SJSA1 (cell line): ENCODE results near the gene WDR27. TPM values are rescaled to one million over a fixed set of nuclear protein-coding genes. Genes with fewer than 3 reads are reported as not detected.

Source experiments
- DNase-seq, 2 experiments: peaks; one replicate each; pipeline ENCODE4 v3.0.0-alpha.2; 2015 to 2020; ENCODE audit warnings: low spot score in 2 of 2, low read depth in 1 of 2
- H3K27ac ChIP-seq: fragments of 250-450 bp; sonication (Bioruptor Pico); 2 replicates; pipeline ENCODE4 v1.5.1; 2020; ENCODE audit warnings: mild to moderate bottlenecking, moderate library complexity
- H3K27me3 ChIP-seq: fragments of 250-450 bp; sonication (Bioruptor Pico); replicated peaks from 2 replicates; pipeline ENCODE4 v1.5.1; 2020; ENCODE audit warnings: mild to moderate bottlenecking, moderate library complexity
- H3K36me3 ChIP-seq: fragments of 250-450 bp; sonication (Bioruptor Pico); 2 replicates; pipeline ENCODE4 v1.5.1; 2020; ENCODE audit warnings: mild to moderate bottlenecking
- H3K4me1 ChIP-seq: fragments of 250-450 bp; sonication (Bioruptor Pico); replicated peaks from 2 replicates; pipeline ENCODE4 v1.6.1; 2021; ENCODE audit warnings: mild to moderate bottlenecking
- H3K4me3 ChIP-seq: fragments of 250-450 bp; sonication (Bioruptor Pico); 2 replicates; pipeline ENCODE4 v1.5.1; 2020; ENCODE audit warnings: mild to moderate bottlenecking
- H3K9me3 ChIP-seq: fragments of 250-450 bp; sonication (Bioruptor Pico); replicated peaks from 2 replicates; pipeline ENCODE4 v1.5.1; 2020; ENCODE audit warnings: mild to moderate bottlenecking
- total RNA-seq: library from RNA; depleted of rRNA; stranded (reverse); fragments of >200 nt; shearing (Covaris generic); gene quantifications from 2 replicates; pipeline ENCODE4 v1.2.3, GENCODE V29; 2014

WDR27 gene
- total RNA-seq, 1 experiment from 2014 or later, result 9.6 TPM

- no peak for DNase-seq
- no peaks in the 10 kb centered on the region for H3K9me3 ChIP-seq
- no peak overlapping the region for H3K4me3 ChIP-seq
- no peaks in the 10 kb centered on the region for H3K27me3 ChIP-seq
- peaks cover 3% of the 10 kb centered on the region; the same call in 1 of the 2 replicates for H3K36me3 ChIP-seq
- no peak overlapping the region for H3K27ac ChIP-seq
- H3K4me1 ChIP-seq, result no peaks in the 10 kb centered on the region
These were observed 63.4 kb downstream of the WDR27 start for GRCh38 chr6:169638388-169638787.

DNA sequence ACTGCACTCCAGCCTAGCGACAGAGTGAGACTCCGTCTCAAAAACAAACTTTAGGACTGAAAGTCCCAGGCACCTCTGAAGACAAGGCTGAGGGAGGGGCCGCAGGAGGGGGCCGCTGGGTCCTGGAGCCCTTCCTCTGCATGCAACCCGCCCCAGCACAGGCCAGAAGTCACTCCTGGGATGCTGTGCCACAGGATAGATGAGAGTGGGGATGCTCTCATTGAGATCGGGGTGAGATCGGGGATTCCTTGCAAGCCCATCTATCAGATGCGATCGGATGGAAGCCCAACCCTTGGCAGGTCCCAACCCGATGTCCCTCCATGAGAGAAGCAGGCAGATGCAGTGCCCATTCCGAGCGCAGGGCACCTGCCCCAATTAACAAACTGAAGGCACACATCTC lies 66.5 kb downstream of the WDR27 start:
- Histone ChIP-seq H3K36me3 (peaks cover 3% of the 10 kb centered on the region; the same call in 1 of the 2 replicates), H3K4me3 (no peak overlapping the region), H3K4me1 (no peaks in the 10 kb centered on the region), H3K27ac (no peak overlapping the region), H3K9me3 (no peaks in the 10 kb centered on the region), H3K27me3 (no peaks in the 10 kb centered on the region)
- DNase-seq, result no peak

DNA sequence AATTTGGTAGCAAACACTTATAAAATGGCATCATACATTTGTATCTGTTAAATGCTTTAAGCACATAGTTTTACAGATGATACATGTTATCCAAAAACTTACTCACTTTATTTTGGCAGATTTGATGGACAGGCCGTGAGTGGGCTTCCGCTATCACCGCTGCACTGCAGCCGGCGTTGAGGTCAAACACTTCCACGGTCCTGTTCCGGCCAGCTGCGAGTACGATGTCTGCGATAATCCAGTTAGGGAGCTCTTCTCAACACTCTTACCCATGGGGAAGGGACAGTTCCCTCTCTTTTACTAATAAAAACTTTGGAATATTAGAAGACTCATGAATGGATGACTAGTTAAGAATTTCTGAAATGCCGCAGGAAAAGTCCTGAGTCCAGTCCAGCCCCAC lies 69.0 kb downstream of the WDR27 start:
- Histone ChIP-seq H3K9me3 (no peaks in the 10 kb centered on the region), H3K4me1 (no peaks in the 10 kb centered on the region), H3K4me3 (no peak overlapping the region), H3K36me3 (peaks cover 3% of the 10 kb centered on the region; the same call in 1 of the 2 replicates), H3K27me3 (no peaks in the 10 kb centered on the region), H3K27ac (no peak overlapping the region)
- peak in 1 of 2 experiments; percentile 11 for DNase-seq

GRCh38 chr6:169629256-169629655 lies 72.6 kb downstream of the WDR27 start:
- Histone ChIP-seq H3K36me3 (no peaks in the 10 kb centered on the region; the same call in 1 of the 2 replicates), H3K27ac (no peak overlapping the region), H3K27me3 (no peaks in the 10 kb centered on the region), H3K9me3 (no peaks in the 10 kb centered on the region), H3K4me3 (no peak overlapping the region), H3K4me1 (no peaks in the 10 kb centered on the region)
- no peak for DNase-seq

GRCh38 chr6:169627736-169628607 lies 73.9 kb downstream of the WDR27 start:
- Histone ChIP-seq H3K27ac (no peak overlapping the region), H3K36me3 (no peaks in the 10 kb centered on the region; the same call in 1 of the 2 replicates), H3K4me1 (no peaks in the 10 kb centered on the region), H3K27me3 (no peaks in the 10 kb centered on the region), H3K4me3 (no peak overlapping the region), H3K9me3 (no peaks in the 10 kb centered on the region)
- DNase-seq, result no peak

- Histone ChIP-seq H3K4me3 (no peak overlapping the region), H3K27ac (no peak overlapping the region), H3K4me1 (no peaks in the 10 kb centered on the region)
These were observed 75.2 kb downstream of the WDR27 start for GRCh38 chr6:169626649-169627048.

DNA sequence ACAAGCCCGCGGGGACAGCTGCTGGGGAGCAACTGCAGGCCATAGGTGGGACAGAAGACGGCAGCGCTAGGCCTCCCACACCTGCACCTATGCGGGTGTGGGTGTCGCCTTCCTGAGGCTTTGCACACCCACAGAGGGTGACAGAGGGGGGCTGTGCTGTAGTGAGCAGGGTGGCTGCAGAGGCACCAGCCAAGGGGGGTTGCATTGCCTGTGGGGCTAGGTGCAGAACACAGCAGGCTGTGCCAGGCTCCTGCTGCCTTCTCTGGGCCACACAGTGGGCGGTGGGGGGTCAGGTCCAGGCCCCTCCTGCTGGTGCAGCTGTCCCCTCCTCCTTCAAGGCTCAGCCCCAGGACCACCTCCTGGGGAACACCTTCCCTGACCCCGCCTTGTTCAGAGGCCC lies 75.7 kb downstream of the WDR27 start:
- H3K36me3 ChIP-seq, result no peaks in the 10 kb centered on the region; the same call in 1 of the 2 replicates
- no peak overlapping the region for H3K27ac ChIP-seq
- no peak for DNase-seq
- no peaks in the 10 kb centered on the region for H3K9me3 ChIP-seq
- no peak overlapping the region for H3K4me3 ChIP-seq
- no peaks in the 10 kb centered on the region for H3K27me3 ChIP-seq
- H3K4me1 ChIP-seq, result peaks cover under 1% of the 10 kb centered on the region

More at GRCh38 chr6:169626649-169627048, 75.2 kb downstream of the WDR27 start:
- DNase-seq, result no peak
- no peaks in the 10 kb centered on the region for H3K27me3 ChIP-seq
- H3K36me3 ChIP-seq, result no peaks in the 10 kb centered on the region; the same call in 1 of the 2 replicates
- H3K9me3 ChIP-seq, result no peaks in the 10 kb centered on the region

- DNase-seq, result no peak
- Histone ChIP-seq H3K27ac (no peak overlapping the region), H3K4me3 (no peak overlapping the region), H3K27me3 (no peaks in the 10 kb centered on the region), H3K36me3 (no peaks in the 10 kb centered on the region; the same call in 1 of the 2 replicates), H3K4me1 (peaks cover 9% of the 10 kb centered on the region), H3K9me3 (no peaks in the 10 kb centered on the region)
These were observed 76.5 kb downstream of the WDR27 start for GRCh38 chr6:169625376-169625775.

DNA sequence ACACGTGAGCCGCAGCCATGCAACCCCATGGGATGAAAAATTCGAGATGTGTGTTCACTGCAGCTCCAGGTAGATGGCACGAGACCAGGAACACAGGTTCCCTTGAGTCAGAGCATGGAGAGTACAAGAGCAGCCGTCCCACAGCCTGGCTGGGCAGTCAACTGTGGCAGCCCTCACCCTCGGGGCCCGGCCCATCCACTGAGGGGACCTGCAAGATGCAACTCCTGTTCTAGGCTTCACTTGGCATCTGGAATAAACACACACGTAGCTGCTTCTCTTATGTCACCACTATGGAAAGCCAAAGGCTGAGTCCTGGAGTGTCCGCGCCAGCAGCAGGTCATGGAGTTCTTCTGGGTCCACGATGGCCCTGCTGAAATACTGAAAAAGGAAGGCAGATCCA lies 77.0 kb downstream of the WDR27 start:
- DNase-seq, result no peak
- Histone ChIP-seq H3K9me3 (no peaks in the 10 kb centered on the region), H3K4me1 (peaks cover 14% of the 10 kb centered on the region), H3K27ac (no peak overlapping the region), H3K4me3 (no peak overlapping the region), H3K36me3 (no peaks in the 10 kb centered on the region; the same call in 1 of the 2 replicates), H3K27me3 (no peaks in the 10 kb centered on the region)

GRCh38 chr6:169623975-169624374 lies 77.9 kb downstream of the WDR27 start:
- no peaks in the 10 kb centered on the region; the same call in 1 of the 2 replicates for H3K36me3 ChIP-seq
- H3K27ac ChIP-seq, result no peak overlapping the region
- DNase-seq, result no peak
- no peaks in the 10 kb centered on the region for H3K9me3 ChIP-seq
- peaks cover 22% of the 10 kb centered on the region for H3K4me1 ChIP-seq
- no peak overlapping the region for H3K4me3 ChIP-seq
- H3K27me3 ChIP-seq, result no peaks in the 10 kb centered on the region

DNA sequence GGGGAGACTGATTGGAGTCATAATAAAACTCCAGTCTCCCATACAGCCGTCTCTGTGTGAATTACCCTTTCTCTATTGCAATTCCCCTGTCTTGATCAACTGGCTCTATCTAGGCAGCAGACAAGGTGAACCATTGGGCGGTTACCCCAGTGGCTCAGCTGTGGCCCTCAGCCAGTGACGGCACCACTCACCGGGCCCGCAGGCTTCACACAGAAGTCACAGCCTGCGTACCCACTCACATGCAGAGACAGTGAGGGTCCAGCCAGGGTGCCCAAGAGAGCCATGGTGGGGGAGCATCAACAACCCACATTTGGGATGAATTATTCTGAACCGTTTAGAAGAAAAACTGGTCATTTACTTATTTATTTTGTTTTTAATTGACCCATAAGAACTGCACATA lies 78.5 kb downstream of the WDR27 start:
- Histone ChIP-seq H3K36me3 (no peaks in the 10 kb centered on the region; the same call in 1 of the 2 replicates), H3K27ac (no peak overlapping the region), H3K27me3 (no peaks in the 10 kb centered on the region), H3K4me3 (no peak overlapping the region), H3K9me3 (no peaks in the 10 kb centered on the region), H3K4me1 (peaks cover 26% of the 10 kb centered on the region)
- no peak for DNase-seq

DNA sequence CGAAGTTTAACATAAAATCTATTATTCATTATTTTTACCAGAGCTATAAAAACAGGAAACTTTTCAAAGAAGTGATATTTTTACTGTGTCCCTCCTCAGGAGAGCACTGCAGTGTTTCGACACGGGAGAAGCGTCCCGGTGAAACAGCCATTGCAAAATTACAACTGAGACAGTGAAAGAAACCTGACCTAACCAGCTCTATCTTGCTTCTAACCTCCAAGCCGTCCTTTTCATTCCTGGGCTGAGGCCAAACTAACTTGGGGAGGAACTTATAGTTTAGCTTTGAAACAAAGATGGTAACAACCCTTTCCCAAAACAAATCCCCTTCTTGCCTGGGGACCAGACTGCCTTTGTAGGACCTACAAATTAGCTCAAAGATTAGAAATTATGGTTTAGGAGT lies 79.2 kb downstream of the WDR27 start:
- no peaks in the 10 kb centered on the region; the same call in 1 of the 2 replicates for H3K36me3 ChIP-seq
- no peaks in the 10 kb centered on the region for H3K27me3 ChIP-seq
- H3K27ac ChIP-seq, result no peak overlapping the region
- no peaks in the 10 kb centered on the region for H3K9me3 ChIP-seq
- DNase-seq, result no peak
- no peak overlapping the region for H3K4me3 ChIP-seq
- H3K4me1 ChIP-seq, result peaks cover 30% of the 10 kb centered on the region

- no peak overlapping the region for H3K27ac ChIP-seq
- no peak for DNase-seq
These were observed 80.5 kb downstream of the WDR27 start for GRCh38 chr6:169621311-169621710.

More at GRCh38 chr6:169621311-169621710, 80.5 kb downstream of the WDR27 start:
- no peaks in the 10 kb centered on the region for H3K27me3 ChIP-seq
- H3K36me3 ChIP-seq, result no peaks in the 10 kb centered on the region
- H3K4me1 ChIP-seq, result peaks cover 30% of the 10 kb centered on the region
- no peaks in the 10 kb centered on the region for H3K9me3 ChIP-seq
- no peak overlapping the region for H3K4me3 ChIP-seq
